Cerebellar cortex (tissue), 1 donor: ENCODE results near the gene EMX2.
"Not testable (repeated sequence)": the region's sequence is repeated elsewhere in the genome, so short reads cannot be mapped to it uniquely, and the experiment has no call there.

Experiments used
- DNase-seq: peaks from one replicate; pipeline ENCODE4 v3.0.0-alpha.2; 2015; ENCODE audit warnings: low spot score

EMX2 gene

GRCh38 chr10:117542706-117543224 is at the start of gene EMX2:
EMX2 (plus strand) TSS chr10:117542746; CDS start chr10:117543268, 522 bp downstream.
- no peak for DNase-seq

GRCh38 chr10:117496031-117496430 is 46.5 kb upstream of the EMX2 start:
- DNase-seq: no peak

GRCh38 chr10:117496616-117497028 is 45.9 kb upstream of the EMX2 start:
- peak; percentile 69 for DNase-seq

GRCh38 chr10:117497736-117498135 is 44.8 kb upstream of the EMX2 start:
- no peak for DNase-seq

- DNase-seq: no peak
Observed at GRCh38 chr10:117499248-117500105, 43.1 kb upstream of the EMX2 start.

- no peak for DNase-seq
Observed at GRCh38 chr10:117500456-117500855, 42.1 kb upstream of the EMX2 start.

- no peak for DNase-seq
Observed at GRCh38 chr10:117501460-117502035, 41.0 kb upstream of the EMX2 start.

GRCh38 chr10:117502421-117503243 is 39.9 kb upstream of the EMX2 start:
- DNase-seq: no peak

GRCh38 chr10:117503244-117504205 is 39.0 kb upstream of the EMX2 start:
- no peak for DNase-seq

GRCh38 chr10:117504562-117504961 is 38.0 kb upstream of the EMX2 start:
- DNase-seq: no peak

- not testable (repeated sequence) for DNase-seq
Observed at GRCh38 chr10:117507081-117507480, 35.5 kb upstream of the EMX2 start.

GRCh38 chr10:117509573-117509972 is 33.0 kb upstream of the EMX2 start:
- no peak for DNase-seq

GRCh38 chr10:117511601-117512390 is 30.8 kb upstream of the EMX2 start:
- DNase-seq: no peak

- DNase-seq: no peak
Observed at GRCh38 chr10:117514971-117515370, 27.6 kb upstream of the EMX2 start.

GRCh38 chr10:117516681-117517080 is 25.9 kb upstream of the EMX2 start:
- DNase-seq: no peak

- DNase-seq: no peak
Observed at GRCh38 chr10:117518246-117518645, 24.3 kb upstream of the EMX2 start.

- DNase-seq: no peak
Observed at GRCh38 chr10:117519286-117519685, 23.3 kb upstream of the EMX2 start.

GRCh38 chr10:117519879-117520278 is 22.7 kb upstream of the EMX2 start:
- DNase-seq: no peak

GRCh38 chr10:117530791-117531190 is 11.8 kb upstream of the EMX2 start:
- DNase-seq: no peak

- no peak for DNase-seq
Observed at GRCh38 chr10:117531371-117532002, 11.1 kb upstream of the EMX2 start.
